ENCODE measurements around the gene ZNF74.
"Not testable (repeated sequence)": the region's sequence is repeated elsewhere in the genome, so short reads cannot be mapped to it uniquely, and the experiment has no call there.

Gene ZNF74

DNA sequence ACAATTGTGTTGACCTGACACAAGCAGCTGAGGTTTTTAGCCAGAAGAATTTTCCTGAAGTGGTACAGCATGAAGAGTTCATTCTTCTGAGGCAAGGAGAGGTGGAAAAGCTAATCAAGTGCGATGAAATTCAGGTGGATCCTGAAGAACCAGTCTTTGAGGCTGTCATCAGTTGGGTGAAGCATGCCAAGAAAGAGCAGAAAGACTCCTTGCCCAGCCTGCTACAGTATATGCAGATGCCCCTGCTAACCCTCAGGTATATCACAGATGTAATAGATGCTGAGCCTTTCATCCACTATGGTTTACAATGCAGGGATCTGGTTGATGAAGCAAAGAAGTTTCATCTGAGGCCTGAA lies 56.6 kb downstream of the ZNF74 start:
- DNase-seq: no peak

GRCh38 chr22:20451129-20451778 lies 57.3 kb downstream of the ZNF74 start:
- DNase-seq: not testable (repeated sequence)

- no peak for DNase-seq
Observed at GRCh38 chr22:20451920-20452319, 58.0 kb downstream of the ZNF74 start.

DNA sequence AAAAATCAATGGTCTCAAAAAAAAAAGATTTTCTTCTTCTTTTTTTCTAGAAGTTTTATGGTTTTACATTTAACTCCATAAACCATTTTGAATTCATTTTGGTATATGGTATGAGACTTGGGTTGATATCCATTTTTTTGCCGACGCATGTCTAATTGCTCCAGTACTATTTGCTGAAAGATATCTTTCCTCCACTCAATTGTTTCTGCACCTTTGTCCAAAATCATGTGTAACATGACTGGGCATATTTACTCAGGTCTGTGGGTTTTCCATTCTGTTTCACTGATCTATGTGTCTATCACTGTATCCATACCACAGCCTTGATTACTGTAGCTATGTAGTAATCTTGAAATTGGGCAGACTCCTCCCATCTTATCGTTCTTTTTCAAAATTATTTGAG lies 59.3 kb downstream of the ZNF74 start:
- DNase-seq: no peak

DNA sequence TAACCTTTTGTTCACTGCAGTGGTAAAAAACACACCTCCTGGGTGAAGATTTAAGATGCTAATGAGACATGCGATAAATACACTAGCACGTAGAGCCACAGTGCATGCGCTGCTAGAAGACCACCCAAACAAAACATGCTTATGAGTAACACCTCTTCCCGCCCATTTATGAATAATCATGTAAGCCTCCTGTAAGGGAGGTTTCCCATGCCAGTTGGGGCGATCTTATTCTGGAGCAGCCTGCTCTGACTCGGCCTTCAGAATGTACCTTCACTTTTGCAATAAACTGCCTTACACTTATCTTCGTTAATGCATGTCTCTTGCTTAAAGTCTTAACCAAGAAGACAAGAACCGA lies 61.7 kb downstream of the ZNF74 start:
- DNase-seq: no peak

DNA sequence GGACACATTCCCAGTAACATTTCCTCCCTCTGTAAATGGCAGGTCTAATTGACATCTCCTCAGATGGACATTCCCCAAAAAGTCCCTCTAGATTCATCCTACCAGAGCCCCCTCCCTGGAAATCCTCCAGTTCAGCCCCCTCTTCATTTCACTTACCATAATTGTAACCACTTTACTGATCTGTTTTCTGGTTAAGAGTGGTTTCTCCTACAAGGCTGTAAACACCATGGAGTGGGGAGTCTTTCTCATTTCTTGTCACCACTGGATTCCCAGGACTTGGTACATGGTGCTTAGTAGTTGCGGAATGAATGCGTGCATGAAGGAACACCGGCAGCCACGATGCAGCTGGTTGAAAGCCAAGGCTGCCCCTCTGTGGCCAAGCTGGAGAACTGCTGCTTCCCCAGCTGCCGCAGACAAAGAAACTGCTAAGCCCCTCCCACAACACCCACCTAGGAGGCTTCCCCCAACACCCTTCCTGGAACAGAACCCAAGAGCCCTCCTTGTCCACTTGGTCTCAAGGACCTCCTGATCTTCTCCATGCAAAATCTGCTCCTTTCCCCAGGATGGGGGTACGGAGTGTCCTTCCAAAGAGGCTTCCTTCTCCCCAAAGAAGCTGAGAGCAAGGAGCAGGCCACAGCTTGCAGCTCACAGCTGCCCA lies 62.2 kb downstream of the ZNF74 start:
- DNase-seq: no peak

- no peak for DNase-seq
Observed at GRCh38 chr22:20456722-20457076, 62.7 kb downstream of the ZNF74 start.

DNA sequence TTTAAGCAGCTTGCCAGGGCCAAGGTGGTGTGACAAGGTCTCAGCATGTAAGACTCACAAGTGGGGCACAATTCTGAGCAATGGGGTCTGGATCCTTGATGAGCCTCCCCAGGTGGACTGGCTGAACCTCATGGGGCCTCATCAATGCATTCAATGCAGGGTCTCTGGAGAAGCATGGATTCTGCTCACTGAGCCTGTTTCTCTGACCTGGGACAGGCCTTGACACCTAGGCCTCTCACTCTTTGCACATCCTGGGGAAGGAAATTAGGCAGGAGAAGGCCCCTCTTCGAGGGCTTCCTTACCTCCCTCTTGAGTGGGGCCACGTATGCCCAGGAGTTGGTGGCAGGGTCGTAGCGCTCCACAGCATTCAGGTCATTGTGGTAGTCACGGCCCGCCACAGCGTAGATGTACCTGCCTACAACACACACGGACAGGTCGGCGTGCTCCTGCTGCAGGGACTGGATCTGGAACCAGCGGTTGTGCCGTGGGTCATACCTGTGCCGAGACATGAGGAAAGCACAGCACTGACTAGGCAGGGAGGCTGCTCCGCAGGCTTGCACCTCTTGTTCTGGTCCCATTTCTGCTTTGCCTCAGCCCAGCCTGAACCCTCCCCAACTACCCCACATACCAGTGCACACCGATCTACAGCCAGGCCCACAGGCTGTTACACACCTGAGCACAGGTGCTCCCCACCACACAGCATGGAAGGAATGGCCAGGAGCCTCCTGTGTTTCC lies 63.7 kb downstream of the ZNF74 start:
- DNase-seq: no peak
